HepG2 (cell line): Measurements from ENCODE around the gene CHST2. TPM values are rescaled to one million over a fixed set of nuclear protein-coding genes. Genes with fewer than 3 reads are reported as not detected.

Experiments used
- ATAC-seq: fragments of 200-7000 bp; cut with Tn5 transposase; 3 replicates; pipeline ENCODE4 v1.9.1; 2020; ENCODE audit warnings: mild to moderate bottlenecking, moderate library complexity
- BruUV-seq: library from RNA; stranded (reverse); fragments of 400-500 nt; replicated peaks from 2 replicates; lab custom pipeline; 2021; lab: Mats Ljungman, UMichigan
- CTCF ChIA-PET: fragments of 300-600 bp; formaldehyde crosslinking; extraction: SDS; loops from one replicate; lab custom pipeline; 2021; ENCODE audit warnings: low total read pairs, inconsistent platforms, low intra/inter-chr PET ratio; lab: Yijun Ruan, JAX
- POLR2A ChIA-PET: fragments of 350-600 bp; sonication (Branson Sonifier 250); formaldehyde crosslinking; loops from one replicate; lab custom pipeline; 2020; ENCODE audit warnings: antibody characterized with exemption, inconsistent platforms; lab: Yijun Ruan, JAX
- DNase-seq: peaks from one replicate; pipeline ENCODE4 v3.0.0-alpha.2; 2015; ENCODE audit warnings: low spot score
- FAIRE-seq: peaks from 3 replicates; lab custom pipeline; 2011; peaks lifted over from hg19 to GRCh38; lab: Jason Lieb, UNC
- H2AFZ ChIP-seq: one replicate; pipeline ENCODE4 v1.6.1; 2011; ENCODE audit warnings: low read length, inconsistent platforms
- H3K27ac ChIP-seq: fragments of 300-600 bp; 3 replicates; pipeline ENCODE4 v1.8.0; 2011; ENCODE audit warnings: mixed run types, mild to moderate bottlenecking, mixed read lengths, low read length, inconsistent platforms; ENCODE audit not compliant: insufficient read depth; ENCODE audit errors: extremely low read length
- H3K27me3 ChIP-seq, 2 experiments: fragments of 200-600 bp in 1 of 2; 2 replicates in 1 of 2; 3 replicates in 1 of 2; pipeline versions ENCODE4 v1.6.0 to v1.8.0; 2011; ENCODE audit warnings: low read length in 2 of 2, mild to moderate bottlenecking in 2 of 2, moderate library complexity in 2 of 2, inconsistent platforms in 1 of 2; ENCODE audit not compliant: insufficient read depth in 2 of 2, control insufficient read depth in 1 of 2
- H3K36me3 ChIP-seq, 2 experiments: fragments of 200-600 bp in 1 of 2; replicated peaks in 1 of 2; 2 replicates in 1 of 2; 3 replicates in 1 of 2; pipeline versions ENCODE4 v1.5.1 to v1.8.0; 2011; ENCODE audit warnings: low read length in 2 of 2, inconsistent platforms in 1 of 2; ENCODE audit not compliant: insufficient read depth in 2 of 2, control insufficient read depth in 1 of 2
- H3K4me1 ChIP-seq: 2 replicates; pipeline ENCODE4 v1.5.1; 2012; ENCODE audit warnings: low read length, inconsistent platforms; ENCODE audit not compliant: insufficient read depth
- H3K4me2 ChIP-seq: 2 replicates; pipeline ENCODE4 v1.6.0; 2011; ENCODE audit warnings: low read depth, low read length, inconsistent platforms
- H3K4me3 ChIP-seq, 3 experiments: fragments of 200-600 bp in 1 of 3; sonication (generic), shearing (Covaris generic) in 1 of 3; replicated peaks in 1 of 3; 2 replicates each; pipeline ENCODE4 v1.5.1; 2011 to 2016; ENCODE audit warnings: low read length in 3 of 3, inconsistent platforms in 2 of 3, low read depth in 2 of 3, mild to moderate bottlenecking in 2 of 3, control low read depth in 1 of 3, mixed read lengths in 1 of 3; ENCODE audit not compliant: insufficient read depth in 1 of 3
- H3K79me2 ChIP-seq: one replicate; pipeline ENCODE4 v1.6.1; 2011; ENCODE audit warnings: low read length, inconsistent platforms; ENCODE audit not compliant: insufficient read depth
- H3K9ac ChIP-seq: 2 replicates; pipeline ENCODE4 v1.6.0; 2011; ENCODE audit warnings: mild to moderate bottlenecking, low read depth, low read length, inconsistent platforms; ENCODE audit not compliant: insufficient read depth
- H3K9me3 ChIP-seq: 2 replicates; pipeline ENCODE4 v1.5.1; 2012; ENCODE audit warnings: mild to moderate bottlenecking, low read length
- H4K20me1 ChIP-seq: 2 replicates; pipeline ENCODE4 v1.6.0; 2011; ENCODE audit warnings: inconsistent platforms, mild to moderate bottlenecking, low read length, moderate library complexity; ENCODE audit not compliant: insufficient read depth
- ARHGAP35 ChIP-seq: sonication (generic); formaldehyde crosslinking; IDR thresholded peaks from 2 replicates; pipeline ENCODE4 v1.9.0; 2022; ENCODE audit warnings: mild to moderate bottlenecking, inconsistent platforms, moderate library complexity, missing genetic modification reagents, borderline replicate concordance
- HNRNPLL ChIP-seq: fragments of 200-400 bp; formaldehyde crosslinking; IDR thresholded peaks from 2 replicates; pipeline ENCODE4 v1.6.1; 2017; ENCODE audit warnings: mild to moderate bottlenecking, low read depth, low read length; ENCODE audit not compliant: poor library complexity, severe bottlenecking
- KLF11 ChIP-seq: IDR thresholded peaks from 2 replicates; pipeline ENCODE4 v1.6.1; 2016; ENCODE audit warnings: missing compliant biosample characterization
- MXI1 ChIP-seq: IDR thresholded peaks from 3 replicates; pipeline ENCODE4 v1.6.1; 2012; ENCODE audit warnings: low read depth, low read length, inconsistent platforms, borderline replicate concordance
- NFYB ChIP-seq: sonication (generic); formaldehyde crosslinking; IDR thresholded peaks from 2 replicates; pipeline ENCODE4 v1.4.0; 2020; ENCODE audit warnings: missing genetic modification reagents
- RBFOX2 ChIP-seq: fragments of 200-400 bp; formaldehyde crosslinking; IDR thresholded peaks from 2 replicates; pipeline ENCODE4 v1.6.1; 2017; ENCODE audit warnings: low read depth, mild to moderate bottlenecking, low read length
- SCMH1 ChIP-seq: sonication (generic); formaldehyde crosslinking; IDR thresholded peaks from 2 replicates; pipeline ENCODE4 v1.9.0; 2021; ENCODE audit warnings: missing genetic modification reagents, mild to moderate bottlenecking, borderline replicate concordance
- SIX1 ChIP-seq: sonication (generic); formaldehyde crosslinking; IDR thresholded peaks from 2 replicates; pipeline ENCODE4 v1.4.0; 2020; ENCODE audit warnings: missing genetic modification reagents, borderline replicate concordance
- SMAD3 ChIP-seq: sonication (generic); formaldehyde crosslinking; IDR thresholded peaks from 2 replicates; pipeline ENCODE4 v1.4.0; 2020; ENCODE audit warnings: missing genetic modification reagents
- SMAD9 ChIP-seq: sonication (generic); formaldehyde crosslinking; IDR thresholded peaks from 2 replicates; pipeline ENCODE4 v1.5.1; 2020; ENCODE audit warnings: mild to moderate bottlenecking, missing genetic modification reagents
- SUZ12 ChIP-seq: fragments of 150-350 bp; IDR thresholded peaks from 2 replicates; pipeline ENCODE4 v1.6.1; 2014; ENCODE audit warnings: low read depth, low read length
- TBX3 ChIP-seq: fragments of 450-650 bp; IDR thresholded peaks from 2 replicates; pipeline ENCODE4 v1.6.1; 2017; ENCODE audit warnings: antibody characterized with exemption, mild to moderate bottlenecking, inconsistent platforms, borderline replicate concordance
- TRIM24 ChIP-seq: sonication (generic); formaldehyde crosslinking; IDR thresholded peaks from 2 replicates; pipeline ENCODE4 v1.8.0; 2022; ENCODE audit warnings: mild to moderate bottlenecking, missing genetic modification reagents
- ZBTB38 ChIP-seq: sonication (generic); formaldehyde crosslinking; IDR thresholded peaks from 2 replicates; pipeline ENCODE4 v1.5.1; 2020; ENCODE audit warnings: mild to moderate bottlenecking, missing genetic modification reagents
- ZNF264 ChIP-seq: sonication (generic); formaldehyde crosslinking; IDR thresholded peaks from 2 replicates; pipeline ENCODE4 v1.4.0; 2020; ENCODE audit warnings: missing genetic modification reagents
- ZNF292 ChIP-seq: sonication (generic); formaldehyde crosslinking; IDR thresholded peaks from 2 replicates; pipeline ENCODE4 v1.8.1; 2022; ENCODE audit warnings: mild to moderate bottlenecking, low read depth, missing genetic modification reagents, borderline replicate concordance
- ZNF432 ChIP-seq: sonication (generic); formaldehyde crosslinking; IDR thresholded peaks from 2 replicates; pipeline ENCODE4 v1.5.0; 2020; ENCODE audit warnings: missing genetic modification reagents, mild to moderate bottlenecking, borderline replicate concordance
- ZNF468 ChIP-seq: sonication (generic); formaldehyde crosslinking; IDR thresholded peaks from 2 replicates; pipeline ENCODE4 v1.8.0; 2022; ENCODE audit warnings: mild to moderate bottlenecking, moderate library complexity, missing genetic modification reagents
- ZNF652 ChIP-seq: IDR thresholded peaks from 2 replicates; pipeline ENCODE4 v1.6.1; 2016; ENCODE audit warnings: low read depth, borderline replicate concordance
- ZNF792 ChIP-seq: IDR thresholded peaks from 2 replicates; pipeline ENCODE4 v1.6.1; 2016
- WGBS: methylation state at CpG from one replicate; pipeline ENCODE4 v1.1.6; 2017; ENCODE audit warnings: low lambda C conversion rate; 5-methylcytosine and 5-hydroxymethylcytosine counted together
- in situ Hi-C: cut with HindIII; loops from 2 replicates; pipeline ENCODE4 v1.10.0; 2017; ENCODE audit warnings: low pct_unique_long_range_greater_than_20kb; ENCODE audit not compliant: extremely low pct_ligation_motif_present
- intact Hi-C: fragments of 100-400 bp; cut with micrococcal nuclease; formaldehyde crosslinking; loops from one replicate; pipeline ENCODE4 v1.10.0; 2022; ENCODE audit not compliant: unreplicated experiment
- polyA plus RNA-seq, 8 experiments: library from polyadenylated mRNA; depleted of rRNA in 3 of 8; stranded (reverse) in 7 of 8; unstranded in 1 of 8; fragments of >200 nt; fragmentation: Illumina TruSeq in 4 of 8; extraction: Trizol in 4 of 8; gene quantifications; 2 replicates each; pipeline versions ENCODE4 v1.2.1 to v1.2.3, GENCODE V29; 2011 to 2016; ENCODE audit warnings: low read depth in 4 of 8, missing spikeins in 1 of 8, mixed read lengths in 1 of 8; ENCODE audit not compliant: insufficient read depth in 1 of 8
- total RNA-seq, 5 experiments: library from RNA; depleted of rRNA; stranded (reverse); fragments of >200 nt; fragmentation: Illumina TruSeq; extraction: Trizol; gene quantifications; 2 replicates each; pipeline ENCODE4 v1.2.3, GENCODE V29; 2016; ENCODE audit warnings: low read depth in 1 of 5

The CHST2 gene
- total and polyA plus RNA-seq, 2 of the 13 experiments (the other 11 are each of a cell fraction or from before 2014, with no cell fraction given), result not detected

DNA sequence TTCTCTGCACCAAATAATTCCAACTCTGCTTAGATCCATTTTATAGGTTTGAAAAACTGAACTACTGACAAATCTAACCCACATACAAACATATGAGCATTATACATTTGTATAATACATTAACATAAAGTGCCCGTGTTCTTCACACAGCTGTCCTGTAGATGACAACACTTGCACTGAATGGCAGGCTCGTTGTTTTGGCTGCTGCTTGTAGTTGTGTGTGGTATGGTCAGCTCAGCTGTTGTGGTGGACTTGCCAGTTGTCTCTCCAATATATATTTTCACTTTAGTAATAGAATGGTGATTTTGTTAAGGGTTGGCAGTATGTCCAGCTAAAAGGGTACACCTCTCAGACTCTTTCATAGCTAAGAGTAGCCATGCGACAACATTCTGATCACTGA, 30.5 kb downstream of the CHST2 start (continued):
- TF ChIP-seq ZNF432 (CRISPR knock-in tag) (no peak), ZNF652 (no peak), TBX3 (no peak), ZNF468 (CRISPR knock-in tag) (no peak)

DNA sequence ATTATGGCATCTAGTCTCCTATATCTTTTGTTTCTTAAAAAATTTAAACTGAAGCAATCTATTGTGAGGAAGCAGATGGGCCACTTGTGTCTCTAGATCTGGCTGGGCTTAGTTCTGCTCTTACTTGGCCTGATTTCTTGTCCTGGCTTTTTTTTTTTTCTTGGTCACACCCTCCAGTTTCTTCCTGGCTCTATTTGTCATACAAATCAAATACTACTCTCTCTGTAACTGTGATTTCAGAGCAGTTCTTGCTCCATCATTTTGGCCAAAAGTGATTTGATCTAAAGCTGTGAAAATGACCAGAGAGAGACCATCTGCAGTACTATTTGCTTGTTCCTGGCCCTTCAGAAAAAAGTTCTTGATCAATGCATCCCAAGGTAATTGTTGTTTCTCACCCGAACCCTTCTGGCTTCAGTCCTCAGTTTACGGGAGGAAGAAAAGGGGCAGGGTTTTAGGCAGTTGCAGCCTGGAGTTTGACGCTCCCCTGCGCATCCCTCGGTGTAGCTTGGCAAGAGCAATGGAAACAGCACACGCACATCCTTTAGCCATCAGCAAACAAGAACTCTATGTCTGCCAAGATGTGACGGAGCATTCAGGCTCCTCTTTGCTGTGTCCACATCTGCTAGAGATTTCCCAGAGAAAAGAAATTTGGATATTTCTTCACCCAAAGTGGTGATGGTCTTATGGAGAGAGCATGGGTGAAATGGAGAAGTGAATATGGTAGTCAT, 31.6 kb downstream of the CHST2 start:
- no peak for DNase-seq
- Histone ChIP-seq H3K27me3 (no peaks in the 10 kb centered on the region; a peak in 1 of 5 replicates), H3K4me2 (no peak overlapping the region), H2AFZ (no peak overlapping the region), H3K9ac (no peak overlapping the region), H3K79me2 (no peaks in the 10 kb centered on the region)
- POLR2A ChIA-PET, result no interaction called here
- in situ Hi-C loops, result no loop called here
- no peak for FAIRE-seq
- no peak for ATAC-seq
- TF ChIP-seq TRIM24 (CRISPR knock-in tag) (no peak), ZNF264 (CRISPR knock-in tag) (no peak), HNRNPLL (no peak), SMAD3 (CRISPR knock-in tag) (no peak), SCMH1 (no peak), MXI1 (no peak), ZNF292 (CRISPR knock-in tag) (no peak), KLF11 (CRISPR knock-in tag) (no peak), SUZ12 (no peak), RBFOX2 (no peak), ARHGAP35 (CRISPR knock-in tag) (no peak), SIX1 (CRISPR knock-in tag) (no peak), NFYB (CRISPR knock-in tag) (no peak), SMAD9 (no peak), ZBTB38 (CRISPR knock-in tag) (no peak), ZNF792 (CRISPR knock-in tag) (no peak)
- TF ChIP-seq, all 625 proteins: peak for 0
- Histone ChIP-seq H3K36me3 (no peaks in the 10 kb centered on the region), H3K4me3 (no peak overlapping the region), H3K27ac (no peak overlapping the region), H4K20me1 (no peaks in the 10 kb centered on the region), H3K4me1 (no peaks in the 10 kb centered on the region), H3K9me3 (no peaks in the 10 kb centered on the region)
- CTCF ChIA-PET, result no interaction called here
- 10% methylated on average over 7 of the region's 7 CpGs for WGBS
- intact Hi-C loops, result no loop called here
- no TSS peak for BruUV-seq
